WTC11 (cell line): ENCODE measurements around the gene BMP4. TPM values are rescaled to one million over a fixed set of nuclear protein-coding genes. Genes with fewer than 3 reads are reported as not detected.

Experiments
- ATAC-seq: fragments of 200-7000 bp; cut with Tn5 transposase; 2 replicates; pipeline ENCODE4 v1.10.0; 2021; ENCODE audit warnings: mild to moderate bottlenecking, moderate library complexity
- CTCF ChIA-PET: fragments of 300-600 bp; sonication (Branson Sonifier 250); formaldehyde crosslinking; loops from one replicate; lab custom pipeline; 2021; ENCODE audit warnings: antibody characterized with exemption; lab: Charles Lee
- POLR2A ChIA-PET: fragments of 350-600 bp; sonication (Branson Sonifier 250); formaldehyde crosslinking; loops from one replicate; lab custom pipeline; 2021; ENCODE audit warnings: antibody characterized with exemption; lab: Charles Lee
- DNase-seq: peaks from one replicate; pipeline ENCODE4 v3.0.0; 2021; ENCODE audit warnings: low spot score
- H3K27ac Mint-ChIP-seq: 2 replicates; pipeline ENCODE4 v1.8.0; 2021; ENCODE audit warnings: mixed read lengths
- H3K27me3 Mint-ChIP-seq: 2 replicates; pipeline ENCODE4 v1.8.0; 2021; ENCODE audit warnings: low read depth, mild to moderate bottlenecking, moderate library complexity, mixed read lengths
- H3K36me3 Mint-ChIP-seq: 2 replicates; pipeline ENCODE4 v1.8.0; 2021; ENCODE audit warnings: mixed read lengths
- H3K4me1 Mint-ChIP-seq: 2 replicates; pipeline ENCODE4 v1.8.0; 2022; ENCODE audit warnings: mixed read lengths
- H3K4me3 Mint-ChIP-seq: 2 replicates; pipeline ENCODE4 v1.8.0; 2021; ENCODE audit warnings: mild to moderate bottlenecking, moderate library complexity, mixed read lengths
- H3K9me3 Mint-ChIP-seq: 2 replicates; pipeline ENCODE4 v1.8.0; 2021; ENCODE audit warnings: mixed read lengths
- CREB1 ChIP-seq: sonication (generic); formaldehyde crosslinking; IDR thresholded peaks from 2 replicates; pipeline ENCODE4 v1.8.0; 2023; ENCODE audit warnings: mild to moderate bottlenecking, missing genetic modification reagents
- ELF4 ChIP-seq: sonication (generic); formaldehyde crosslinking; IDR thresholded peaks from 2 replicates; pipeline ENCODE4 v1.8.1; 2022; ENCODE audit warnings: low read depth, mild to moderate bottlenecking, moderate library complexity, missing genetic modification reagents
- ESRRA ChIP-seq: sonication (generic); formaldehyde crosslinking; IDR thresholded peaks from 2 replicates; pipeline ENCODE4 v1.8.1; 2022; ENCODE audit warnings: mild to moderate bottlenecking, missing genetic modification reagents, borderline replicate concordance
- FOXK1 ChIP-seq: sonication (generic); formaldehyde crosslinking; IDR thresholded peaks from 2 replicates; pipeline ENCODE4 v1.8.0; 2022; ENCODE audit warnings: mild to moderate bottlenecking, moderate library complexity, missing genetic modification reagents
- FOXP1 ChIP-seq: sonication (generic); formaldehyde crosslinking; IDR thresholded peaks from 2 replicates; pipeline ENCODE4 v1.8.0; 2022; ENCODE audit warnings: missing genetic modification reagents, mild to moderate bottlenecking, moderate library complexity, borderline replicate concordance
- GABPB1 ChIP-seq: sonication (generic); formaldehyde crosslinking; IDR thresholded peaks from 2 replicates; pipeline ENCODE4 v1.8.1; 2023; ENCODE audit warnings: mild to moderate bottlenecking, missing genetic modification reagents
- GTF2I ChIP-seq: fragments of 250-450 bp; sonication (Bioruptor Pico); conservative IDR thresholded peaks from 2 replicates; pipeline ENCODE4 v1.4.0; 2021; ENCODE audit warnings: mild to moderate bottlenecking
- HMGXB4 ChIP-seq: sonication (generic); formaldehyde crosslinking; IDR thresholded peaks from 2 replicates; pipeline ENCODE4 v1.8.1; 2023; ENCODE audit warnings: mild to moderate bottlenecking, moderate library complexity, missing genetic modification reagents
- MXD4 ChIP-seq: fragments of 250-450 bp; sonication (Bioruptor Pico); IDR thresholded peaks from 2 replicates; pipeline ENCODE4 v1.8.0; 2021; ENCODE audit warnings: mild to moderate bottlenecking, moderate library complexity, borderline replicate concordance
- NR1H2 ChIP-seq: sonication (generic); formaldehyde crosslinking; IDR thresholded peaks from 2 replicates; pipeline ENCODE4 v1.9.0; 2021; ENCODE audit warnings: mild to moderate bottlenecking, moderate library complexity, missing genetic modification reagents
- NR2C2 ChIP-seq: sonication (generic); formaldehyde crosslinking; IDR thresholded peaks from 2 replicates; pipeline ENCODE4 v1.8.0; 2022; ENCODE audit warnings: mild to moderate bottlenecking, missing genetic modification reagents
- PRRX2 ChIP-seq: fragments of 250-450 bp; sonication (Bioruptor Pico); IDR thresholded peaks from 2 replicates; pipeline ENCODE4 v1.8.0; 2021; ENCODE audit warnings: mild to moderate bottlenecking
- SP1 ChIP-seq: sonication (generic); formaldehyde crosslinking; conservative IDR thresholded peaks from 2 replicates; pipeline ENCODE4 v1.8.1; 2022; ENCODE audit warnings: missing genetic modification reagents
- TEAD1 ChIP-seq: sonication (generic); formaldehyde crosslinking; IDR thresholded peaks from 2 replicates; pipeline ENCODE4 v1.8.0; 2022; ENCODE audit warnings: mild to moderate bottlenecking, missing genetic modification reagents
- ZBTB21 ChIP-seq: sonication (generic); formaldehyde crosslinking; IDR thresholded peaks from 2 replicates; pipeline ENCODE4 v1.8.1; 2023; ENCODE audit warnings: mild to moderate bottlenecking, missing genetic modification reagents, borderline replicate concordance
- ZNF138 ChIP-seq: sonication (generic); formaldehyde crosslinking; conservative IDR thresholded peaks from 2 replicates; pipeline ENCODE4 v1.8.1; 2022; ENCODE audit warnings: mild to moderate bottlenecking, moderate library complexity, missing genetic modification reagents
- ZNF532 ChIP-seq: fragments of 250-450 bp; sonication (Bioruptor Pico); IDR thresholded peaks from 2 replicates; pipeline ENCODE4 v1.9.0; 2021; ENCODE audit warnings: mild to moderate bottlenecking, borderline replicate concordance
- ZNF671 ChIP-seq: fragments of 250-450 bp; sonication (Bioruptor Pico); IDR thresholded peaks from 2 replicates; pipeline ENCODE4 v1.8.0; 2021; ENCODE audit warnings: mild to moderate bottlenecking
- total RNA-seq: library from RNA; stranded (reverse); gene quantifications from 3 replicates; pipeline ENCODE4 v1.2.3, GENCODE V29; 2021
- TF ChIP-seq, protein P1 (sequence below): sonication (generic); formaldehyde crosslinking; IDR thresholded peaks from 2 replicates; pipeline ENCODE4 v1.8.0; 2022; ENCODE audit warnings: mild to moderate bottlenecking, missing genetic modification reagents
- TF ChIP-seq, protein P2 (sequence below): sonication (generic); formaldehyde crosslinking; IDR thresholded peaks from 2 replicates; pipeline ENCODE4 v1.8.0; 2023; ENCODE audit warnings: mild to moderate bottlenecking, missing genetic modification reagents
- TF ChIP-seq, protein P3 (sequence below): sonication (generic); formaldehyde crosslinking; IDR thresholded peaks from 2 replicates; pipeline ENCODE4 v1.8.1; 2023; ENCODE audit warnings: mild to moderate bottlenecking, missing genetic modification reagents, moderate library complexity
- TF ChIP-seq, protein P4 (sequence below): sonication (generic); formaldehyde crosslinking; IDR thresholded peaks from 2 replicates; pipeline ENCODE4 v1.8.1; 2022; ENCODE audit warnings: low read depth, mild to moderate bottlenecking, moderate library complexity, missing genetic modification reagents, borderline replicate concordance

The BMP4 gene
- total RNA-seq, 1 experiment from 2014 or later = 7.8 TPM

- no peak for DNase-seq
- CTCF ChIA-PET = no interaction called here
- Mint-ChIP-seq H3K27me3 (peaks cover 45% of the 10 kb centered on the region), H3K9me3 (peaks cover 6% of the 10 kb centered on the region)
- TF ChIP-seq ZBTB21 = no peak
- TF ChIP-seq, protein P1, sequence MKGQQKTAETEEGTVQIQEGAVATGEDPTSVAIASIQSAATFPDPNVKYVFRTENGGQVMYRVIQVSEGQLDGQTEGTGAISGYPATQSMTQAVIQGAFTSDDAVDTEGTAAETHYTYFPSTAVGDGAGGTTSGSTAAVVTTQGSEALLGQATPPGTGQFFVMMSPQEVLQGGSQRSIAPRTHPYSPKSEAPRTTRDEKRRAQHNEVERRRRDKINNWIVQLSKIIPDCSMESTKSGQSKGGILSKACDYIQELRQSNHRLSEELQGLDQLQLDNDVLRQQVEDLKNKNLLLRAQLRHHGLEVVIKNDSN = no peak
- no peak for TF ChIP-seq ZNF138 (CRISPR knock-in tag)
- no peak for TF ChIP-seq GTF2I (CRISPR knock-in tag)
- no peak for TF ChIP-seq NR1H2 (CRISPR knock-in tag)
- TF ChIP-seq, protein P2, sequence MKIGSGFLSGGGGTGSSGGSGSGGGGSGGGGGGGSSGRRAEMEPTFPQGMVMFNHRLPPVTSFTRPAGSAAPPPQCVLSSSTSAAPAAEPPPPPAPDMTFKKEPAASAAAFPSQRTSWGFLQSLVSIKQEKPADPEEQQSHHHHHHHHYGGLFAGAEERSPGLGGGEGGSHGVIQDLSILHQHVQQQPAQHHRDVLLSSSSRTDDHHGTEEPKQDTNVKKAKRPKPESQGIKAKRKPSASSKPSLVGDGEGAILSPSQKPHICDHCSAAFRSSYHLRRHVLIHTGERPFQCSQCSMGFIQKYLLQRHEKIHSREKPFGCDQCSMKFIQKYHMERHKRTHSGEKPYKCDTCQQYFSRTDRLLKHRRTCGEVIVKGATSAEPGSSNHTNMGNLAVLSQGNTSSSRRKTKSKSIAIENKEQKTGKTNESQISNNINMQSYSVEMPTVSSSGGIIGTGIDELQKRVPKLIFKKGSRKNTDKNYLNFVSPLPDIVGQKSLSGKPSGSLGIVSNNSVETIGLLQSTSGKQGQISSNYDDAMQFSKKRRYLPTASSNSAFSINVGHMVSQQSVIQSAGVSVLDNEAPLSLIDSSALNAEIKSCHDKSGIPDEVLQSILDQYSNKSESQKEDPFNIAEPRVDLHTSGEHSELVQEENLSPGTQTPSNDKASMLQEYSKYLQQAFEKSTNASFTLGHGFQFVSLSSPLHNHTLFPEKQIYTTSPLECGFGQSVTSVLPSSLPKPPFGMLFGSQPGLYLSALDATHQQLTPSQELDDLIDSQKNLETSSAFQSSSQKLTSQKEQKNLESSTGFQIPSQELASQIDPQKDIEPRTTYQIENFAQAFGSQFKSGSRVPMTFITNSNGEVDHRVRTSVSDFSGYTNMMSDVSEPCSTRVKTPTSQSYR = no peak
- TF ChIP-seq, protein P3, sequence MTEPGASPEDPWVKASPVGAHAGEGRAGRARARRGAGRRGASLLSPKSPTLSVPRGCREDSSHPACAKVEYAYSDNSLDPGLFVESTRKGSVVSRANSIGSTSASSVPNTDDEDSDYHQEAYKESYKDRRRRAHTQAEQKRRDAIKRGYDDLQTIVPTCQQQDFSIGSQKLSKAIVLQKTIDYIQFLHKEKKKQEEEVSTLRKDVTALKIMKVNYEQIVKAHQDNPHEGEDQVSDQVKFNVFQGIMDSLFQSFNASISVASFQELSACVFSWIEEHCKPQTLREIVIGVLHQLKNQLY = no peak
- TF ChIP-seq FOXK1 (CRISPR knock-in tag) = no peak
- no peak for TF ChIP-seq GABPB1
- no peak for TF ChIP-seq ESRRA (CRISPR knock-in tag)
- TF ChIP-seq NR2C2 (CRISPR knock-in tag) = no peak
- TF ChIP-seq HMGXB4 (CRISPR knock-in tag) = no peak
- TF ChIP-seq FOXP1 (CRISPR knock-in tag) = no peak
- TF ChIP-seq, all 79 proteins: peak for 0
- no peak overlapping the region for H3K4me3 Mint-ChIP-seq
- H3K36me3 Mint-ChIP-seq = no peaks in the 10 kb centered on the region; the same call in none of the 2 replicates
- H3K27ac Mint-ChIP-seq = no peak overlapping the region
- POLR2A ChIA-PET = no interaction called here
- H3K4me1 Mint-ChIP-seq = peaks cover 50% of the 10 kb centered on the region
- no peak for ATAC-seq
These were observed 11.0 kb upstream of the BMP4 start for GRCh38 chr14:53967606-53968005.

GRCh38 chr14:53964249-53964648 lies 7.6 kb upstream of the BMP4 start:
- DNase-seq (no peak), ATAC-seq (peak; percentile 50)
- peak overlapping the region; percentile 77 for H3K4me3 Mint-ChIP-seq
- CTCF ChIA-PET = interaction anchor here (0.6 to 2.4 kb wide), 8 partner anchors 11 to 424 kb away, joined by 3 to 12 read pairs (median 4); no protein-coding TSS in a partner anchor
- peaks cover 48% of the 10 kb centered on the region for H3K4me1 Mint-ChIP-seq
- POLR2A ChIA-PET = no interaction called here
- H3K36me3 Mint-ChIP-seq = no peaks in the 10 kb centered on the region; the same call in none of the 2 replicates
- H3K27me3 Mint-ChIP-seq = peaks cover 73% of the 10 kb centered on the region
- H3K9me3 Mint-ChIP-seq = peaks cover 6% of the 10 kb centered on the region
- H3K27ac Mint-ChIP-seq = no peak overlapping the region
- TF ChIP-seq ELF4 (CRISPR knock-in tag) = no peak
- TF ChIP-seq SP1 (CRISPR knock-in tag) = no peak
- TF ChIP-seq, protein P2 = no peak
- TF ChIP-seq ZNF671 = no peak
- no peak for TF ChIP-seq ZNF532 (CRISPR knock-in tag)
- TF ChIP-seq PRRX2 (CRISPR knock-in tag) = no peak
- TF ChIP-seq, protein P4, sequence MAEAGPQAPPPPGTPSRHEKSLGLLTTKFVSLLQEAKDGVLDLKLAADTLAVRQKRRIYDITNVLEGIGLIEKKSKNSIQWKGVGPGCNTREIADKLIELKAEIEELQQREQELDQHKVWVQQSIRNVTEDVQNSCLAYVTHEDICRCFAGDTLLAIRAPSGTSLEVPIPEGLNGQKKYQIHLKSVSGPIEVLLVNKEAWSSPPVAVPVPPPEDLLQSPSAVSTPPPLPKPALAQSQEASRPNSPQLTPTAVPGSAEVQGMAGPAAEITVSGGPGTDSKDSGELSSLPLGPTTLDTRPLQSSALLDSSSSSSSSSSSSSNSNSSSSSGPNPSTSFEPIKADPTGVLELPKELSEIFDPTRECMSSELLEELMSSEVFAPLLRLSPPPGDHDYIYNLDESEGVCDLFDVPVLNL = no peak
- no peak for TF ChIP-seq ESRRA (CRISPR knock-in tag)
- no peak for TF ChIP-seq MXD4 (CRISPR knock-in tag)
- TF ChIP-seq CREB1 (CRISPR knock-in tag) = no peak
- TF ChIP-seq TEAD1 (CRISPR knock-in tag) = no peak
